IMR-90 (cell line): ENCODE measurements around the gene NOS1AP. TPM values are rescaled to one million over a fixed set of nuclear protein-coding genes. Genes with fewer than 3 reads are reported as not detected.

Experiments
- ATAC-seq: fragments of 200-7000 bp; cut with Tn5 transposase; 2 replicates; pipeline ENCODE4 v1.9.1; 2020; ENCODE audit warnings: low read depth, mild to moderate bottlenecking, moderate library complexity
- BruUV-seq: library from RNA; stranded (reverse); fragments of 400-500 nt; replicated peaks from 2 replicates; lab custom pipeline; 2021; lab: Mats Ljungman, UMichigan
- CTCF ChIA-PET: fragments of 300-600 bp; formaldehyde crosslinking; extraction: SDS; loops from one replicate; lab custom pipeline; 2021; ENCODE audit warnings: antibody characterized with exemption; lab: Yijun Ruan, JAX
- POLR2A ChIA-PET: fragments of 300-600 bp; sonication (Branson Sonifier 250); formaldehyde crosslinking; loops from one replicate; lab custom pipeline; 2022; ENCODE audit warnings: antibody characterized with exemption; ENCODE audit not compliant: unreplicated experiment; lab: Charles Lee
- DNase-seq: peaks from one replicate; pipeline ENCODE4 v3.0.0; 2013
- H2AFZ ChIP-seq: replicated peaks from 2 replicates; pipeline ENCODE3; 2013; ENCODE audit warnings: low read length, mild to moderate bottlenecking; ENCODE audit not compliant: poor library complexity
- H2AK5ac ChIP-seq: 2 replicates; pipeline ENCODE4 v1.6.1; 2013; ENCODE audit warnings: low read depth, low read length, inconsistent platforms
- H2AK9ac ChIP-seq: replicated peaks from 2 replicates; pipeline ENCODE3; 2013; ENCODE audit warnings: mild to moderate bottlenecking, low read depth, low read length, moderate library complexity; ENCODE audit not compliant: poor library complexity
- H2BK120ac ChIP-seq: 2 replicates; pipeline ENCODE4 v1.6.1; 2013; ENCODE audit warnings: low read depth, low read length, inconsistent platforms
- H2BK15ac ChIP-seq: 3 replicates; pipeline ENCODE4 v1.6.1; 2013; ENCODE audit warnings: low read depth, low read length, inconsistent platforms
- H2BK20ac ChIP-seq: 2 replicates; pipeline ENCODE4 v1.6.1; 2013; ENCODE audit warnings: low read depth, mild to moderate bottlenecking, inconsistent platforms, low read length, moderate library complexity
- H2BK5ac ChIP-seq: 2 replicates; pipeline ENCODE4 v1.6.1; 2013; ENCODE audit warnings: mild to moderate bottlenecking, low read depth, low read length, inconsistent platforms; ENCODE audit not compliant: poor library complexity, severe bottlenecking
- H3K14ac ChIP-seq: replicated peaks from 2 replicates; pipeline ENCODE4 v1.6.1; 2013; ENCODE audit warnings: low read depth, low read length, inconsistent platforms
- H3K18ac ChIP-seq: 2 replicates; pipeline ENCODE4 v1.6.1; 2013; ENCODE audit warnings: low read depth, low read length, control low read depth
- H3K23ac ChIP-seq: 2 replicates; pipeline ENCODE4 v1.6.1; 2013; ENCODE audit warnings: low read depth, low read length, inconsistent platforms
- H3K27ac ChIP-seq: 2 replicates; pipeline ENCODE4 v1.5.1; 2013; ENCODE audit warnings: mild to moderate bottlenecking, control low read depth, low read length; ENCODE audit not compliant: insufficient read depth
- H3K27me3 ChIP-seq: 2 replicates; pipeline ENCODE4 v1.6.1; 2013; ENCODE audit warnings: low read length; ENCODE audit not compliant: control insufficient read depth, insufficient read depth
- H3K36me3 ChIP-seq: 2 replicates; pipeline ENCODE4 v1.6.1; 2013; ENCODE audit warnings: low read length, mixed read lengths; ENCODE audit not compliant: control insufficient read depth, insufficient read depth
- H3K4ac ChIP-seq: 2 replicates; pipeline ENCODE4 v1.6.1; 2013; ENCODE audit warnings: low read depth, low read length, inconsistent platforms
- H3K4me1 ChIP-seq: 2 replicates; pipeline ENCODE4 v1.6.1; 2013; ENCODE audit warnings: low read length, mixed read lengths; ENCODE audit not compliant: control insufficient read depth, insufficient read depth
- H3K4me2 ChIP-seq: 2 replicates; pipeline ENCODE4 v1.6.1; 2013; ENCODE audit warnings: low read depth, mild to moderate bottlenecking, control low read depth, low read length, moderate library complexity
- H3K4me3 ChIP-seq: 2 replicates; pipeline ENCODE4 v1.5.1; 2013; ENCODE audit warnings: low read depth, mild to moderate bottlenecking, control low read depth, low read length, moderate library complexity; ENCODE audit not compliant: insufficient read depth
- H3K56ac ChIP-seq: 2 replicates; pipeline ENCODE4 v1.6.1; 2013; ENCODE audit warnings: low read length, inconsistent platforms; ENCODE audit not compliant: insufficient read depth; ENCODE audit errors: extremely low read depth
- H3K79me1 ChIP-seq, 2 experiments: 2 replicates each; pipeline ENCODE4 v1.6.1; 2013; ENCODE audit warnings: low read length in 2 of 2, inconsistent platforms in 1 of 2, low read depth in 1 of 2
- H3K9ac ChIP-seq: 2 replicates; pipeline ENCODE4 v1.6.1; 2013; ENCODE audit warnings: low read depth, low read length, control low read depth
- H3K9me1 ChIP-seq: 2 replicates; pipeline ENCODE4 v1.6.1; 2013; ENCODE audit warnings: low read length, inconsistent platforms; ENCODE audit not compliant: insufficient read depth
- H3K9me3 ChIP-seq: 2 replicates; pipeline ENCODE4 v1.6.1; 2013; ENCODE audit warnings: low read length; ENCODE audit not compliant: control insufficient read depth, insufficient read depth
- H4K20me1 ChIP-seq: 2 replicates; pipeline ENCODE4 v1.6.1; 2013; ENCODE audit warnings: low read length, inconsistent platforms; ENCODE audit not compliant: insufficient read depth
- H4K5ac ChIP-seq: 2 replicates; pipeline ENCODE4 v1.6.1; 2013; ENCODE audit warnings: mild to moderate bottlenecking, low read depth, low read length, control low read depth
- H4K8ac ChIP-seq, 2 experiments: 2 replicates each; pipeline ENCODE4 v1.6.1; 2013; ENCODE audit warnings: low read depth in 2 of 2, low read length in 2 of 2, control low read depth in 1 of 2, inconsistent platforms in 1 of 2
- H4K91ac ChIP-seq: 2 replicates; pipeline ENCODE4 v1.6.1; 2013; ENCODE audit warnings: low read depth, low read length, inconsistent platforms; ENCODE audit not compliant: insufficient read depth
- BHLHE40 ChIP-seq: fragments of 150-350 bp; IDR thresholded peaks from 2 replicates; pipeline ENCODE4 v1.6.1; 2016; ENCODE audit warnings: mild to moderate bottlenecking, low read depth, low read length
- CEBPB ChIP-seq: IDR thresholded peaks from 2 replicates; pipeline ENCODE4 v1.6.1; 2012; ENCODE audit warnings: low read depth, low read length, improper control_type of control experiment
- MAFK ChIP-seq: IDR thresholded peaks from 2 replicates; pipeline ENCODE4 v1.6.1; 2012; ENCODE audit warnings: low read depth, low read length, improper control_type of control experiment
- RAD21 ChIP-seq: IDR thresholded peaks from 2 replicates; pipeline ENCODE4 v1.6.1; 2012; ENCODE audit warnings: low read length, improper control_type of control experiment
- RFX5 ChIP-seq: IDR thresholded peaks from 2 replicates; pipeline ENCODE4 v1.8.0; 2012; ENCODE audit warnings: low read depth, mild to moderate bottlenecking, low read length, moderate library complexity
- SMC3 ChIP-seq: fragments of 150-350 bp; IDR thresholded peaks from 2 replicates; pipeline ENCODE4 v1.6.1; 2016; ENCODE audit warnings: low read depth, mild to moderate bottlenecking, antibody characterized with exemption, low read length, moderate library complexity
- WGBS, 2 experiments: methylation state at CpG; one replicate each; pipeline versions ENCODE4 v1.1.5 to v1.1.7; 2013; ENCODE audit warnings: missing lambda C conversion rate in 2 of 2; ENCODE audit not compliant: insufficient read length in 1 of 2; ENCODE audit errors: extremely low coverage in 2 of 2; 5-methylcytosine and 5-hydroxymethylcytosine counted together
- dilution Hi-C: fragments of 300-500 bp; cut with HindIII; formaldehyde crosslinking; loops from one replicate; pipeline ENCODE4 v1.14.3; 2018; ENCODE audit warnings: low sequenced_read_pairs; ENCODE audit not compliant: unreplicated experiment
- in situ Hi-C: fragments of 300-500 bp; cut with MboI; formaldehyde crosslinking; loops from 3 replicates; pipeline ENCODE4 v1.14.3; 2019; ENCODE audit warnings: low sequenced_read_pairs, inconsistent platforms, mixed read lengths
- intact Hi-C: fragments of 100-400 bp; cut with micrococcal nuclease; formaldehyde crosslinking; loops from 2 replicates; pipeline ENCODE4 v1.10.0; 2022
- polyA plus RNA-seq, 3 experiments: library from polyadenylated mRNA; depleted of rRNA; stranded (reverse); fragments of >200 nt; gene quantifications; 2 replicates each; pipeline ENCODE4 v1.2.3, GENCODE V29; 2012; ENCODE audit warnings: low replicate concordance in 1 of 3
- total RNA-seq: library from RNA; depleted of rRNA; stranded (reverse); fragments of >200 nt; gene quantifications from 2 replicates; pipeline ENCODE4 v1.2.3, GENCODE V29; 2012
- TF ChIP-seq, protein P1 (sequence below): conservative IDR thresholded peaks from 2 replicates; pipeline ENCODE4 v1.5.1; 2012; ENCODE audit warnings: mild to moderate bottlenecking, low read depth, low read length, improper control_type of control experiment

NOS1AP gene
- total and polyA plus RNA-seq, 2 of the 4 experiments (the other 2 are of a cell fraction) = 0.18 to 0.19 TPM

GRCh38 chr1:162207862-162208261, 138.4 kb downstream of the NOS1AP start:
- no peak overlapping the region for H2BK120ac ChIP-seq
- H3K36me3 ChIP-seq = no peaks in the 10 kb centered on the region
- no peak overlapping the region for H2BK20ac ChIP-seq
- WGBS, 2 experiments = 80% methylated on average over 1 of the region's 3 CpGs; no CpG with 5 or more reads in 1 of the 2 experiments
- H3K23ac ChIP-seq = no peak overlapping the region
- H3K4me3 ChIP-seq = no peak overlapping the region
- H2BK5ac ChIP-seq = no peak overlapping the region
- intact Hi-C loops (no loop called here), in situ Hi-C loops (no loop called here), dilution Hi-C loops (no loop called here)
- no peak overlapping the region for H2BK15ac ChIP-seq
- H2AK5ac ChIP-seq = no peak overlapping the region
- POLR2A ChIA-PET = no interaction called here
- CTCF ChIA-PET = no interaction called here
- no peak overlapping the region for H3K4ac ChIP-seq
- H3K79me1 ChIP-seq = no peaks in the 10 kb centered on the region
- H4K8ac ChIP-seq = no peak overlapping the region
- peaks cover 12% of the 10 kb centered on the region for H3K27me3 ChIP-seq
- H3K9me1 ChIP-seq = no peaks in the 10 kb centered on the region
- H2AK9ac ChIP-seq = no peak overlapping the region
- H4K5ac ChIP-seq = no peak overlapping the region
- no peak overlapping the region for H3K27ac ChIP-seq
- no peak overlapping the region for H3K56ac ChIP-seq
- ATAC-seq = no peak
- no peaks in the 10 kb centered on the region for H3K4me1 ChIP-seq
- no peak overlapping the region for H4K91ac ChIP-seq
- no peak overlapping the region for H2AFZ ChIP-seq
- BruUV-seq = no TSS peak
- DNase-seq = no peak
- no peak overlapping the region for H3K9ac ChIP-seq
- TF ChIP-seq BHLHE40 = no peak
- no peak for TF ChIP-seq MAFK
- no peak for TF ChIP-seq SMC3
- no peak for TF ChIP-seq RFX5
- no peak for TF ChIP-seq CEBPB
- no peak for TF ChIP-seq RAD21
- TF ChIP-seq, protein P1, sequence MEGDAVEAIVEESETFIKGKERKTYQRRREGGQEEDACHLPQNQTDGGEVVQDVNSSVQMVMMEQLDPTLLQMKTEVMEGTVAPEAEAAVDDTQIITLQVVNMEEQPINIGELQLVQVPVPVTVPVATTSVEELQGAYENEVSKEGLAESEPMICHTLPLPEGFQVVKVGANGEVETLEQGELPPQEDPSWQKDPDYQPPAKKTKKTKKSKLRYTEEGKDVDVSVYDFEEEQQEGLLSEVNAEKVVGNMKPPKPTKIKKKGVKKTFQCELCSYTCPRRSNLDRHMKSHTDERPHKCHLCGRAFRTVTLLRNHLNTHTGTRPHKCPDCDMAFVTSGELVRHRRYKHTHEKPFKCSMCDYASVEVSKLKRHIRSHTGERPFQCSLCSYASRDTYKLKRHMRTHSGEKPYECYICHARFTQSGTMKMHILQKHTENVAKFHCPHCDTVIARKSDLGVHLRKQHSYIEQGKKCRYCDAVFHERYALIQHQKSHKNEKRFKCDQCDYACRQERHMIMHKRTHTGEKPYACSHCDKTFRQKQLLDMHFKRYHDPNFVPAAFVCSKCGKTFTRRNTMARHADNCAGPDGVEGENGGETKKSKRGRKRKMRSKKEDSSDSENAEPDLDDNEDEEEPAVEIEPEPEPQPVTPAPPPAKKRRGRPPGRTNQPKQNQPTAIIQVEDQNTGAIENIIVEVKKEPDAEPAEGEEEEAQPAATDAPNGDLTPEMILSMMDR = no peak
- H3K9me3 ChIP-seq = no peaks in the 10 kb centered on the region
- H3K14ac ChIP-seq = no peak overlapping the region
- H4K20me1 ChIP-seq = no peaks in the 10 kb centered on the region
- H3K18ac ChIP-seq = no peak overlapping the region
- no peak overlapping the region for H3K4me2 ChIP-seq
